T-helper 22 cell (primary cell): ENCODE data around the gene PLOD3.
"Not testable (repeated sequence)": the region's sequence is repeated elsewhere in the genome, so short reads cannot be mapped to it uniquely, and the experiment has no call there.

Source experiments
- DNase-seq: peaks from one replicate; pipeline ENCODE4 v3.0.0-alpha.2; 2020; ENCODE audit warnings: low read depth

The PLOD3 gene, protein sequence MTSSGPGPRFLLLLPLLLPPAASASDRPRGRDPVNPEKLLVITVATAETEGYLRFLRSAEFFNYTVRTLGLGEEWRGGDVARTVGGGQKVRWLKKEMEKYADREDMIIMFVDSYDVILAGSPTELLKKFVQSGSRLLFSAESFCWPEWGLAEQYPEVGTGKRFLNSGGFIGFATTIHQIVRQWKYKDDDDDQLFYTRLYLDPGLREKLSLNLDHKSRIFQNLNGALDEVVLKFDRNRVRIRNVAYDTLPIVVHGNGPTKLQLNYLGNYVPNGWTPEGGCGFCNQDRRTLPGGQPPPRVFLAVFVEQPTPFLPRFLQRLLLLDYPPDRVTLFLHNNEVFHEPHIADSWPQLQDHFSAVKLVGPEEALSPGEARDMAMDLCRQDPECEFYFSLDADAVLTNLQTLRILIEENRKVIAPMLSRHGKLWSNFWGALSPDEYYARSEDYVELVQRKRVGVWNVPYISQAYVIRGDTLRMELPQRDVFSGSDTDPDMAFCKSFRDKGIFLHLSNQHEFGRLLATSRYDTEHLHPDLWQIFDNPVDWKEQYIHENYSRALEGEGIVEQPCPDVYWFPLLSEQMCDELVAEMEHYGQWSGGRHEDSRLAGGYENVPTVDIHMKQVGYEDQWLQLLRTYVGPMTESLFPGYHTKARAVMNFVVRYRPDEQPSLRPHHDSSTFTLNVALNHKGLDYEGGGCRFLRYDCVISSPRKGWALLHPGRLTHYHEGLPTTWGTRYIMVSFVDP

DNA sequence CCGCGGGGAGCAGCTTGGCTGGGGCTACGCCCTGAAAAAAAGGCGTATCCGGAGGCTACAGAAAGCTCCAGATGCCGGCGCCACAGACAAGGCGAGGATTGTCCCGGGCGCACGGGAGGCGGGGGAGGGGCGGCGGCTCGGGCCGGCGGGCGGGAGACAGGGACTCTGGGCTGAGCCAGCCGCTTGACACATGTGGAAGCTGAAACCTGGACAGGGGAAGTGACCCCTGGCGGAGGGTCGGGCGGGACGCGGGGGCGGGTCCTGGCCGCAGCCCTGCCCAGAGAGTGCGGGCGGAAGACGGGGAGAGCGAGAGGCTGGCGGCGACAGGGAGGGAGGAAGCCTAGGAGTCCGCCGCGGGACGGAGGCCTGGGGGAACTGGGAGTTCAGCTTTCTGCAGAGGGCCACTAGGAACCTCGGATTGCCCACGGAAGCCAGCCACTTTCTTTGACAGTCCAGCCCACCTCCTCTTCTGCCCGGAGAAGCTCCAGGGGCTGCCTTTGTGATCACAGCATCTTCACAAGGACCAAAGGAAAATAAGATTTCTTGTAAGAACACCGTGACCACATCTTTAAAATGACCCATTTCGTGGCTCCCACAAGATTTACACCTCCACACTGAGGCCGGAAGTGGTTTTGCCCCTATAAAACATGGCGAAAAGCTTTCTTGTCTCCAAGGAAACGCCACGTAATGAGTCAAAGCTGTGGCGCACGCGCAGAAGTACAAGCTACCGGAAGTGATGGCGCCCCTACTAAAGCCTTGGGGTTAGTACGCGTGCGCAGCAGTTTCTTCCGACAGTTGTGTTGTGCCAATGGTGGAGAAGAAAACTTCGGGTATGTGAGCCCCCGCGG lies at the start of gene PLOD3, which contains the start of gene ZNHIT1:
PLOD3 (minus strand) TSS at position 194 of the 848 bp plus-strand sequence. CDS start 307 bp downstream, outside the sequence.
ZNHIT1 (plus strand) TSS at position 778 of the 848 bp plus-strand sequence; CDS start at position 809, 31 bp downstream.
- peak; percentile 92 for DNase-seq

DNA sequence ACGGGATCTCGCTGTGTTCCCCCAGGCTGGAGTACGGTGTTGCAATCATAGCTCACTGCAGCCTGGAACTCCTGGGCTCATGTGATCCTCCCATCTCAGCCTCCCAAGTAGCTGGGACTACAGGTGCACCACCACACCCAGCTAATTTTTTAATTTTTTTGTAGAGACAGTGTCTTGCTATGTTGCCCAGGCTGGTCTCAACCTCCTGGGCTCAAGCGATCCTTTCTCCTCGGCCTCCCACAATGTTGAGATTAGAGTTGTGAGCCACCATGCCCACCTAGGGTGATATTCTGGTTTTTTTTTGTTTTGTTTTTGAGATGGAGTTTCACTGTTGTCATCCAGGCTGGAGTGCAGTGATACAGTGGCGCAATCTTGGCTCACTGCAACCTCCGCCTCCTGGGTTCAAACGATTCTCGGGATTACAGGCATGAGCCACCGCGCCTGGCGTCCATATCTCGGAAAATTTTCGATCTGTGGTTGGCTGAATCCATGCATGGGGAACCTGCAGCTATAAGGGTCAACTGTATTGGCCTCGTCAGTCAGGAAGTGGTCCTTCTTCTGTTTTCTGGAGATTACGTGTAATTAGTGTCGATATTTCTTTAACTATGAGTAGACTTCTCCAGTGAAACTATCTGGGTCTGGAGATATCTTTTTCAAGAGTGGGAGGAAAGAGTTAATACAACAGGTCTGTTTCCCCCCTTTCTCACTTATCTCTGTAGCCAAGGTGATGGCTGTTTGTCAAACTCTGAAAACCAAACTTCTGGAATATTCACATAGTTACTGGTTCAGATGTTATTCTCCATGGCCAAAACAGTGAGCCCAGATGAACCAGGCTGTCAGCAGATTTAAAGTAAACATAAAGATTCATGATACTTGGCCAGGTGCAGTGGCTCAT lies 48.5 kb upstream of the PLOD3 start:
- DNase-seq: no peak

DNA sequence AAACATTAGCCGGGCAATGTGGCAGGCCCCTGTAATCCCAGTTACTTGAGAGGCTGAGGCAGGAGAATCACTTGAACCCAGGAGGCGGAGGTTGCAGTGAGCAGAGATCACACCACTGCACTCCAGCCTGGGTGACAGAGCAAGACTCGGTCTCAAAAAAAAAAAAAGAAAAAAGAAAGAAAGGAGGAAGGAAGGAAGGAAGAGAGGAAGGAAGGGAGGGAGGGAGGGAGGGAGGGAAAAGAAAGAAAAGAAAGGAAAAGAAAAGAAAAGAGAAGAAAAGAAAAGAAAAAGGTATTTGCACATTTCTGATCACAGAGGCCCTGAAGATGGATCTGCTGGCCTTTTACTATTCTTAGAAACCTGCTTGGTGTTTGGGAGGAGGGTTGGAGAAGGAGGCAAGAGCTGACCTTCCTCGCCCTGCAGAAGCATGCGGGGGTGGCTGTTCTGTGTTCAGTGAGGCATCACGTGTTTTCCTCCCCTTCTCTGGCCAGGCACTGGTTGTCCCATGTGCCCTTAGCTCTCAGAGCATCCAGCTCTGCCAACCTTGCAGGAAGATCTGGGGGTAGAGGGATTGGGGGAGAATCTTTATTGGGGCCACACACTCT lies 46.8 kb upstream of the PLOD3 start:
- DNase-seq: not testable (repeated sequence)

DNA sequence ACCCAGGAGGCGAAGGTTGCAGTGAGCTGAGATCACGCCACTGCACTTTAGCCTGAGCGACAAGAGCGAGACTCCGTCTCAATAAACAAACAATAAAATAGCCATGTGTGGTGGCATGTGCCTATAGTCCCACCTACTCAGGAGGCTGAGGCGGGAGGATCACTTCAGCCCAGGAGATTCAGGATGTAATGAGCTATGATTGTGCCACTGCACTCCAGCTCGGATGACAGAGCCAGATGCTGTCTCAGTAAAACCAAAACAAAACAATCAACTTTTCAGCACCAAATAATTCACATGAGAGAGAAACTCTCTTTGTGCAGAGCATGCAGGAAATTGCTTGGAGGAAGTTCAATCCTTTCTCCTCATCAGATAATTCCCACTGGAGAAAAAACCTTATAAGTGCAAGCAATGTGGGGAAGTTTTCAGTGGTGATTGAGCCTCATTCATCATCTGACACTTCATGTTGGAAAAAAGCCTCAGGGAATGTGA lies 40.9 kb upstream of the PLOD3 start:
- DNase-seq: no peak

DNA sequence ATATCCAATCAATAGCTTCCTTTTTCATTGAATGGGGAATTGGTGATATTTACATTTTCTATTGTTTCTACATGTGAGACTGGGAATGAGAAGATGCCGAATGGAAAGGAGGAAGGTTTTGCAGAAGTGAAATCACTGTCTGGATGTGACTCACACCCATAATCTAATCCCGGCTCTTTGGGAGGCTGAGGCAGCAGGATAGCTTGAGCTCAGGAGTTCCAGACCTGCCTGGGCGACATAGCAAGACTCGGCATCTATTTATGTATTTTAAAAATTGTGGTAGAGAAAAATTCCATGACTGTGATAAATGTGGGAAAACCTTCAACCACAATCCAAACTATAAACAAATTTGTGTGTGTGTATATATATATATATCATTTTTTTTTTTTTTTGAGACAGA lies 38.4 kb upstream of the PLOD3 start:
- no peak for DNase-seq

DNA sequence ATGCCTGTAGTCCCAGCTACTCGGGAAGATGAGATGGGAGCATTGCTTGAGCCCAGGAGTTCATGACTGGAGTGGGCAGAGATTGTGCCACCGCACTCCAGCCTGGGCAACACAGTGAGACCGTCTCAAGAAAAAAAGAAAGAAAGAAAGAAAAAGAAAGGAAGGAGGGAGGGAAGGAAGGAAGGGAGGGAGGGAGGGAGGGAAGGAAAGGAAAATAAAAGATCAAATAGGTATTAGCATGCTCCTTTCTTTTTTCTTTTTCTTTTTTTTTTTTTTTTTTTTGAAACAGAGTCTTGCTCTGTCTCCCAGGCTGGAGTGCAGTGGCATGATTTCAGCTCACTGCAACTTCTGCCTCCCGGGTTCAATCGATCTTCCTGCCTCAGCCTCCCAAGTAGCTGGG lies 35.8 kb upstream of the PLOD3 start:
- DNase-seq: not testable (repeated sequence)

DNA sequence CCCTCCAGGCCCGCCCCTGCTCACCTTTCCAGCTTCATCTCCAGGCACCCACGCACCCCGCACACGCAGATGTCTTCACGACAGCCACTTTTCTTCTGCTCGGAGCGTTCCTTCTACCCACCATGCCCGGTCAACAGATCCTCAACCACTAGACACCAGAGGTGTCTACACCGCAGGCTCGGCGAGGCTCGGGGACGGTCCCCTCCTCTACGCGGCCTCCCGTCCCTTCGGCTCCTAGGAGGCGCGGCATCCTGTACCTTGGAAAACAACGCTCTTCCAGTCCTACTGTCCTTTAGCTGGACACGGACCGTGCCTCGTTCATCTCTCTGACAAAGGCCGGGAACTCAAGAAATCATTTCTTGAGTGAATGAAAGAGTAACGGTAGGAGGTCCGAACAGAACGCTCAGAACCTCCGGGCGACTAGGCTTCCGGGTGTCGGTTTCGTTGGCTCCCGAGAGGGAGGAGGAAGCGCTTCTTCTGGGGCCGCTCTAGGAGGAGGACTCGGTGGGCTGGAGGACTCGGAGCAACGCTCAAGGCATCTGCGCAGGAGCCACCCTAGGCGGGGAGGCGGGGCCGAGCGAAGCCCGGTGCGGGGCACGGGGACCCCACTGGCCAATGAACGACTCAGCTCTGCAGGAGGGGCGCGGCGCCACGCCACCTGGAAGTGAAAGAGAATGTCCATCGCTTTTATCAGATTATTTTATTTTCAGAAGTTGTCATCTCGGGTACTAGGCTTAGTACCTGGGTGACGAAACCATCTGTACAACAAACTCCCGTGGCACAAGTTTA lies 34.7 kb upstream of the PLOD3 start:
- peak; percentile 98 for DNase-seq

DNA sequence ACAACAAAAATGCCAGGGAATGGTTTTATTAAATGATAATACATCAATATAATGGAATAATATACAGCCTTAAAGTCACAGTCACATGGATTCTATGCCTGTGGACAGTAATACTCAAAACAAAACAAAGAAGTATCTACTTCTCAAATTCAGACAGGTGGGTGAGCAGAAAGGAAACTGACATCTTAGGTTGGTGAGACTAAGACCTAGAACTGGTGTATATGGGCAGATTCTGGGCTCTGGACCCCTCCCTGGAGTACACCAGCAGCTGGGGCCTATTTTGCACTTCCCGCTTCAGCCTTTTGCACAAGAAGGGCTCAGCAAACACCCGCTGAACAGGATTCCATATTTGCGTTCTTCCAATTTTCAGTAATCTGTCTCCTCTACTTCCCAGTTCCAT lies 32.9 kb upstream of the PLOD3 start:
- DNase-seq: no peak

DNA sequence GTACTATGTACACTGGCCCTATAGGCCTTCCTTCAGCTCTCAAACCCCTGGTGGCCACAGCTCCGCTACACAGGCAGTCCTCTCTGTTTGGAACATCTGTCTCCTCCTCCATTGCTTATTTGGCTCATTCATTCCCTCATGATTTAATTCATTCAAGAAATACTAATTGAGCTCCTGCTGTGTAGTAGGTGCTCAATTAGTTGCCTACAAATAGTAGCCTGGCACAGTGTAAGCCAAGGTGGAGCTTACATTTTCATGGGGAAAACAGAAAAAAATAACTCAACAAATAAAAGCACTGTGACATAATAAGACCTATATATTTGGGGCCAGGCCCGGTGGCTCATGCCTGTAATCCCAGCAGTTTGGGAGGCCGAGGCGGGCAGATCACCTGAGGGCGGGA lies 30.9 kb upstream of the PLOD3 start:
- DNase-seq: no peak

DNA sequence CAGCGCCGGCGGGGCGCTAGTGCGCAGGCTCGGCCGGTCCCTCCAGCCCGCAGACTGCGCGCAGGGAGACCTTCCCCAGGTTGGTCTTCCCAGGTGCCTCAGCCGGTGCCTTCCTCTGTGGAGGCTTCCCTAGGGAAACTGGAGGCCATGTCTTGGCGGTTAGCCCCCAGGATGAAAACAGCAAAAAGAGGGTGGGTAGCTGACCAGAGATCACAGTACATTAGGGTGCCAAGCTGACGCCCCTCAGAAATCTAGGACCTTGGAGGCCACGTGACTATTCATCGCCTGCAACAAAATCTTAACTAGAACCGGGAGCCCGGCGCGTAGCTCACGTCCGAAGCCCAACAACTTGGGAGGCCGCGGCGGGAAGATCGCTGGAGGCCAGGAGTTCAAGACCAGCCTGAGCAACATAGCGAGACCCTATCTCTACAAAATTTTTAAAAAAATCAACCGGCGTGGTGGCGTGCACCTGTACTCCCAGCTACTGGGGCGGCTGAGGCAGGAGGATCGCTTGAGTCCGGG lies 27.8 kb upstream of the PLOD3 start:
- no peak for DNase-seq

DNA sequence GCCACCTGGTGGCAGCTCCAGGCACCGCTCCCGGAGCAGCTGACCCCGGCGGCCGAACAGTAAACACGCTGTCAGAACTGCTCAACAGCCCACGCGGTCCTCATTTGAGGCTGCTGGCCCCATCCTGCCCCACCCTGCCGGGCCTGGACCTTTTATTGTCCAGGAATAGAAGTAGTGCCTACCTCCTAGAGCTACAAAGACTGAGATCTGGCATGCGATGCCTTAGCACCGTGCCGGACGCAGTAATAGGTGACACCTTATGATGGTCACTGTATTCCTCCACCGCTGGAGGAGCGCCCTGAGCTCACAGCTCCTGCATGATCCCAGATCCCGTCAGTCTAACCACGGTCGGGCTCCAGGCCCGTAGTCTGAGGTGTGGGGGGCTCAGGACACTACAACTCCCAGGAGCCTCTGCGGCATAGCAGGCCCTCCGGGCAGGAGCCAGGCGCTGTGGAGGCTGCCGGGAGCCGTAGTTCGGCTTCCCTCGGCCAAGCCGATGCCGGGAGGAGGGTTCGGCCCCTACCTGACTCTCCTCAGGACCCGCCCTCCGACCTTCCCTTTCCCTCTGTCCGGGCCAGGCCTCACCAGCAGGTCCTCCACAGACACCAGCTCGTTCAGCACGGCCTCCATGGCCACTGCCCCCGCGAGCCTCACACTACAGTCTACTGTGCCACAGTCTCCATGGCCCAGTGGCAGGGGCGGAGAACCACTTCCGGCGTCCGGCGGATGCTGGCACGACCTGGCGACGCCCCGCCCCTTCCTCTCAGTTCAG lies 27.2 kb upstream of the PLOD3 start, which contains the start of gene FIS1:
FIS1 (minus strand) TSS at position 707 of the 772 bp plus-strand sequence; CDS start at position 630, 77 bp downstream.
- peak; percentile 88 for DNase-seq

DNA sequence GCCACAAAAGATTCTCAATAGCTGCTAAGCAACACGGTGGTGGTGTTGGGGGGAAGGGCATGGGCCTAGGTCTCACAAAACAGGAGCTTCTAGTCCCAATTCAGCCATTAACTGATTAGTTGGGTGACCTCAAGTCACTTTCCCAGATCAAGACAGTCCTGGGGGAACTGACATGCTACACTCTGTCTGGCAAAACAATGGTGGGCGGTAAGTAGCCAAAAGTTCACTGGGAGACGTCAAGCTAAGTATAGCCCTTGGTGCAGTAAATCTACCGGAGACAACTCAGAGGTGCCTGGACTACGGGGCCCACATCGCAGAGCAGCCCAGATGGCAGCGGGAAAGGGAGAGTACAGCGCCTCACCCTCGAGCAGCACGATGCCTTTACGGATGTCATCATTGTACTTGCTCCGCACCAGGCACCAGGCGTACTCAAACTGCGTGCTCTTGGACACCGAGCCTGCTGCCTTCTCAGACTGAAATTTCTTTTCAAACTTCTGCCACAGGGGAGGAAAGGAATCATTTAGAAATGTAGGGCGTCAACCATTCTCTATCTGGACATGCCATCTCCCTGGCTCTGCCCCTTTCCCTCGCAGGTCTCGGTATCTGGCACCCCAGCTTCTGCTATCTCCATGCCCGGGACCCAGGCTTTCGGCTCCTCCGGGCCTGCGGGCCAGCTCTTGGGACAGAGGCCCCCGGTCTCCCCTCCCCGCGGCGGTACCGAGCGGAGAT lies 26.4 kb upstream of the PLOD3 start:
- DNase-seq: no peak

DNA sequence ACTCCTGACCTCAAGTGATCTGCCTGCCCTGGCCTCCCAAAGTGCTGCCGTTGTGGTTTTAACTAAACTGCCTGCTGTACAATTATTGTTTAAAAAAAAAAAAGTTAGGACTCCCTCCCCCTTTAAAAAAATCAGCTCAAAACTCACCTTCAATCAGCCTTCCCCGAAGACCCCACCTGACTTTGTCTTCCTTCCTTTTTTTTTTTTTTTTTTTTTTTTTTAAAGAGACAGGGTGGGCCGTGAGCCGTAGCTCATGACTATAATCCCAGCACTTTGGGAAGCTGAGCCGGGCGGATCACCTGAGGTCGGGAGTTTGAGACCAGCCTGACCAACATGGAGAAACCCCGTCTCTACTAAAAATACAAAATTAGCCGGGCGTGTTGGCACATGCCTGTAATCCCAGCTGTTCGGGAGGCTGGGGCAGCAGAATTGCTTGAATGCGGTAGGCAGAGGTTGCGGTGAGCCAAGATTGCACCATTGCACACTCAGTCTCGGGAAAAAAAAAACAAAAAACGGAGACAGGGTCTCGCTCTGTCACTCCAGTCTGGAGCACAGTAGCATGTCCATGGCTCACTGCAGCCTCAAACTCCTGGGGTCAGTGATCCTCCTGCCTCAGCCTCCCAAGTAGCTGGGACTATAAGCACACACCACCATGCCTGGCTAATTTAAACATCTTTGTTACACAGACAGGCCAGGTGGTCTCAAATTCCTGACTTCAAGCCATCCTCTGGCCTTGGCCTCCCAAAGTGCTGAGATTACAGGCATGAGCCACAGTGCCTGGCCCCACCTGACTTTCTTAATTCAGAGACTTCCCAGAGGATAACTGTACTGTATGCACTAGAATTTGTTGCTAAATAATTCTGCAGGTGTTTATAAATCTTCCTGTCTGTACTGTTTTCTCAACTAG lies 24.3 kb upstream of the PLOD3 start:
- DNase-seq: no peak

DNA sequence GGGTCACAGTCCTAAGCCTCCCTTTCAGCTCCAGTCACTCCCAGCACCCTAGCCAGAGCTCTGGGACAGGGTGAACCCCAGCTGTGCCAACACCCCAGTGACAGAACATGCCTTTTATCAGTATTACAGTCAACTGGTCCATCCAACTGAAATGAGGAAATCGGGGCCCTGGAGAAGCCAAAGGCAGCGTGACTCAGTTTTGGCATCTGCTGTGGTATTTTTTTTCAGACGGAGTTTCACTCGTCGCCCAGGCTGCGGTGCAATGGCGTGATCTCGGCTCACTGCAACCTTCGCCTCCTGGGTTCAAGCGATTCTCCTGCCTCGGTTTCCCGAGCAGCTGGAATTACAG lies 23.6 kb upstream of the PLOD3 start:
- no peak for DNase-seq

DNA sequence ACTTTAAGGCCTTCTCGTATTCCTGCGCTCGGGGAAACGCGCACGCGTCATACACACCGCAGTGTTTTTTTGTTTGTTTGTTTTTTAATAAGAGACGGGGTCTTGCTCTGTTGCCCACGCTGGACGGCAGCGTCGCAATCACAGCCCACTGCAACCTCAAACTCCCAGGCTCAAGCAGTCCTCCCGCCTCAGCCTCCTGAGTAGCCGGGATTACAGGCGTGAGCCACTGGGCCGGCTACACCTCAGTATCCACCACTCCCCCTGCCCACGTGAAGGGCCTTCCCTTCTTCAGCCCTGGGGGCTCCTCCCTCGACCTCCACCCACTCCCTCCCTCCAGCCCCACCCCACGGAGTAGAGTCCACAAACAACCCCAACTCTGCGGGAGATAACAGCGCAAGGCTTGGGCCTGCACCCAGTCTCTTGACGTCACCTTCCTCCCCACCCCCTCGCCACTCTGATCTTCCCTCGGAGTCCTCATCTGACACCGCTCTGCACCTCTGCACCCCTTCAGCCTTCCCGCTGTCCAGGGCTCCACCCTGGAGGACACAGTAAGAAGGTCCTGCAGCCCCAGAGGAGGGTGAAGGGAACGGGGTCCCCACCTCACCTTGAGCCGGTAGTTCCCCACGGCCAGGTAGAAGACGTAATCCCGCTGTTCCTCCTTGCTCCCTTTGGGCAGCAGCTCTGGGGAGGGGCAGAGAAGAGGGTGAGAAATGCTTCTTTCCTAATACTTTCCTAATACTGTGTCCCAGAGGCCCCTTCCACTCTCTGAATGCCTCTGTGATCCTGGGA lies 23.0 kb upstream of the PLOD3 start:
- no peak for DNase-seq

DNA sequence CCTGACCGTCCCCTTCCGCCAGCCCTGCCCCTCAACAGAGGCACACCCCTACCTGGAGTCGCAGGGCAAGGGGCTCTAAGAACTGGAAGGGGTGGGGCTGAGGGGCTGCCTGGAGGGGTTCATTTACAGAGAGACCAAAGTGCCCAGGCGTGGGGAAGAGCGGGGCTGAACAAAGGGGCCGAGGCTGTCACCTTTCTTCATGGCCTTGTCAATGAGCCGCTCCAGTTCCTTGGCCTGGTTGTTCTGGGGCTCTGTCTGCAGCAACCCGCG lies 22.5 kb upstream of the PLOD3 start:
- no peak for DNase-seq
